Measurements from ENCODE around the gene PRF1.

- TF ChIP-seq EZH2phosphoT487 (IDR thresholded peaks at IDR 0.05; ENCODE audit: unreplicated experiment), result no peak
- no peak for TF ChIP-seq JUNB (IDR thresholded peaks at IDR 0.05; ENCODE audit: unreplicated experiment)
- TF ChIP-seq CTCF (conservative IDR thresholded peaks at IDR 0.05; ENCODE audit: low read depth in 2 of 2), result no peak
- no peak for TF ChIP-seq EZH2 (IDR thresholded peaks at IDR 0.05; ENCODE audit: low read depth, unreplicated experiment)
These were observed 49.1 kb upstream of the PRF1 start for GRCh38 chr10:70651661-70652060.
